Measurements from ENCODE around the gene ARHGAP15.

ARHGAP15 gene

GRCh38 chr2:143675021-143675420 lies 545.8 kb downstream of the ARHGAP15 start:
- Mint-ChIP-seq H3K4me1 (ENCODE audit: low read depth) (peaks cover 26% of the 10 kb centered on the region), H3K27ac (no peak overlapping the region), H3K4me3 (no peak overlapping the region), H3K36me3 (peaks cover 34% of the 10 kb centered on the region), H3K9me3 (ENCODE audit: low read depth) (no peaks in the 10 kb centered on the region), H3K27me3 (no peaks in the 10 kb centered on the region)

GRCh38 chr2:143679617-143680016 lies 550.4 kb downstream of the ARHGAP15 start:
- H3K9me3 Mint-ChIP-seq (ENCODE audit: low read depth): no peaks in the 10 kb centered on the region
- H3K4me1 Mint-ChIP-seq (ENCODE audit: low read depth): peaks cover 37% of the 10 kb centered on the region
- H3K4me3 Mint-ChIP-seq: no peak overlapping the region
- H3K36me3 Mint-ChIP-seq: peaks cover 21% of the 10 kb centered on the region
- H3K27ac Mint-ChIP-seq: no peak overlapping the region
- H3K27me3 Mint-ChIP-seq: no peaks in the 10 kb centered on the region

- H3K9me3 Mint-ChIP-seq (ENCODE audit: low read depth): no peaks in the 10 kb centered on the region
- H3K4me1 Mint-ChIP-seq (ENCODE audit: low read depth): peaks cover 36% of the 10 kb centered on the region
- no peaks in the 10 kb centered on the region for H3K27me3 Mint-ChIP-seq
- no peak overlapping the region for H3K4me3 Mint-ChIP-seq
- peaks cover 13% of the 10 kb centered on the region for H3K36me3 Mint-ChIP-seq
- peak overlapping the region; percentile 51 for H3K27ac Mint-ChIP-seq
Measured at GRCh38 chr2:143680885-143681405, 551.7 kb downstream of the ARHGAP15 start.

GRCh38 chr2:143682436-143683055 lies 553.3 kb downstream of the ARHGAP15 start:
- no peak overlapping the region for H3K4me3 Mint-ChIP-seq
- peaks cover 40% of the 10 kb centered on the region for H3K4me1 Mint-ChIP-seq (ENCODE audit: low read depth)
- no peaks in the 10 kb centered on the region for H3K9me3 Mint-ChIP-seq (ENCODE audit: low read depth)
- H3K27me3 Mint-ChIP-seq: no peaks in the 10 kb centered on the region
- H3K27ac Mint-ChIP-seq: no peak overlapping the region
- H3K36me3 Mint-ChIP-seq: peaks cover 5% of the 10 kb centered on the region

- H3K36me3 Mint-ChIP-seq: peaks cover 6% of the 10 kb centered on the region
- no peak overlapping the region for H3K4me3 Mint-ChIP-seq
- H3K9me3 Mint-ChIP-seq (ENCODE audit: low read depth): no peaks in the 10 kb centered on the region
- no peak overlapping the region for H3K27ac Mint-ChIP-seq
- H3K4me1 Mint-ChIP-seq (ENCODE audit: low read depth): peaks cover 48% of the 10 kb centered on the region
- no peaks in the 10 kb centered on the region for H3K27me3 Mint-ChIP-seq
Measured at GRCh38 chr2:143683977-143684376, 554.8 kb downstream of the ARHGAP15 start.

GRCh38 chr2:143684551-143685320 lies 555.5 kb downstream of the ARHGAP15 start:
- no peak overlapping the region for H3K27ac Mint-ChIP-seq
- no peak overlapping the region for H3K4me3 Mint-ChIP-seq
- peaks cover 49% of the 10 kb centered on the region for H3K4me1 Mint-ChIP-seq (ENCODE audit: low read depth)
- no peaks in the 10 kb centered on the region for H3K27me3 Mint-ChIP-seq
- H3K36me3 Mint-ChIP-seq: peaks cover 8% of the 10 kb centered on the region
- H3K9me3 Mint-ChIP-seq (ENCODE audit: low read depth): no peaks in the 10 kb centered on the region

GRCh38 chr2:143685421-143686078 lies 556.3 kb downstream of the ARHGAP15 start:
- no peak overlapping the region for H3K4me3 Mint-ChIP-seq
- H3K4me1 Mint-ChIP-seq (ENCODE audit: low read depth): peaks cover 48% of the 10 kb centered on the region
- peaks cover 9% of the 10 kb centered on the region for H3K36me3 Mint-ChIP-seq
- H3K27me3 Mint-ChIP-seq: no peaks in the 10 kb centered on the region
- H3K9me3 Mint-ChIP-seq (ENCODE audit: low read depth): no peaks in the 10 kb centered on the region
- H3K27ac Mint-ChIP-seq: no peak overlapping the region

GRCh38 chr2:143686585-143687164 lies 557.5 kb downstream of the ARHGAP15 start:
- peaks cover 44% of the 10 kb centered on the region for H3K4me1 Mint-ChIP-seq (ENCODE audit: low read depth)
- H3K36me3 Mint-ChIP-seq: peaks cover 12% of the 10 kb centered on the region

GRCh38 chr2:143688248-143688647 lies 559.0 kb downstream of the ARHGAP15 start:
- H3K4me3 Mint-ChIP-seq: no peak overlapping the region
- H3K27ac Mint-ChIP-seq: peak overlapping the region; percentile 4
- no peaks in the 10 kb centered on the region for H3K27me3 Mint-ChIP-seq
- H3K4me1 Mint-ChIP-seq (ENCODE audit: low read depth): peaks cover 38% of the 10 kb centered on the region
- H3K36me3 Mint-ChIP-seq: peaks cover 17% of the 10 kb centered on the region
- H3K9me3 Mint-ChIP-seq (ENCODE audit: low read depth): no peaks in the 10 kb centered on the region

More at GRCh38 chr2:143686585-143687164, 557.5 kb downstream of the ARHGAP15 start:
- H3K27me3 Mint-ChIP-seq: no peaks in the 10 kb centered on the region
- no peaks in the 10 kb centered on the region for H3K9me3 Mint-ChIP-seq (ENCODE audit: low read depth)
- H3K27ac Mint-ChIP-seq: no peak overlapping the region
- H3K4me3 Mint-ChIP-seq: no peak overlapping the region

- H3K36me3 Mint-ChIP-seq: peaks cover 17% of the 10 kb centered on the region
- no peaks in the 10 kb centered on the region for H3K27me3 Mint-ChIP-seq
- H3K27ac Mint-ChIP-seq: peak overlapping the region; percentile 66
- H3K4me3 Mint-ChIP-seq: no peak overlapping the region
- H3K4me1 Mint-ChIP-seq (ENCODE audit: low read depth): peaks cover 38% of the 10 kb centered on the region
- no peaks in the 10 kb centered on the region for H3K9me3 Mint-ChIP-seq (ENCODE audit: low read depth)
Measured at GRCh38 chr2:143688815-143689214, 559.6 kb downstream of the ARHGAP15 start.

- peaks cover 17% of the 10 kb centered on the region for H3K36me3 Mint-ChIP-seq
- H3K4me1 Mint-ChIP-seq (ENCODE audit: low read depth): peaks cover 37% of the 10 kb centered on the region
- no peaks in the 10 kb centered on the region for H3K27me3 Mint-ChIP-seq
- no peak overlapping the region for H3K4me3 Mint-ChIP-seq
- H3K27ac Mint-ChIP-seq: peak overlapping the region; percentile 13
- H3K9me3 Mint-ChIP-seq (ENCODE audit: low read depth): no peaks in the 10 kb centered on the region
Measured at GRCh38 chr2:143689541-143689940, 560.3 kb downstream of the ARHGAP15 start.

- H3K36me3 Mint-ChIP-seq: peaks cover 19% of the 10 kb centered on the region
- H3K27me3 Mint-ChIP-seq: no peaks in the 10 kb centered on the region
- peaks cover 34% of the 10 kb centered on the region for H3K4me1 Mint-ChIP-seq (ENCODE audit: low read depth)
- no peak overlapping the region for H3K4me3 Mint-ChIP-seq
- H3K27ac Mint-ChIP-seq: no peak overlapping the region
- H3K9me3 Mint-ChIP-seq (ENCODE audit: low read depth): no peaks in the 10 kb centered on the region
Measured at GRCh38 chr2:143690235-143690634, 561.0 kb downstream of the ARHGAP15 start.

- H3K27ac Mint-ChIP-seq: no peak overlapping the region
- H3K9me3 Mint-ChIP-seq (ENCODE audit: low read depth): no peaks in the 10 kb centered on the region
Measured at GRCh38 chr2:143691121-143691520, 561.9 kb downstream of the ARHGAP15 start.

GRCh38 chr2:143692162-143692561 lies 562.9 kb downstream of the ARHGAP15 start:
- no peaks in the 10 kb centered on the region for H3K27me3 Mint-ChIP-seq
- H3K9me3 Mint-ChIP-seq (ENCODE audit: low read depth): no peaks in the 10 kb centered on the region
- no peak overlapping the region for H3K27ac Mint-ChIP-seq
- peaks cover 22% of the 10 kb centered on the region for H3K36me3 Mint-ChIP-seq
- H3K4me3 Mint-ChIP-seq: no peak overlapping the region
- H3K4me1 Mint-ChIP-seq (ENCODE audit: low read depth): peaks cover 23% of the 10 kb centered on the region

More at GRCh38 chr2:143691121-143691520, 561.9 kb downstream of the ARHGAP15 start:
- peaks cover 22% of the 10 kb centered on the region for H3K36me3 Mint-ChIP-seq
- peaks cover 32% of the 10 kb centered on the region for H3K4me1 Mint-ChIP-seq (ENCODE audit: low read depth)
- H3K4me3 Mint-ChIP-seq: no peak overlapping the region
- H3K27me3 Mint-ChIP-seq: no peaks in the 10 kb centered on the region

GRCh38 chr2:143692967-143693366 lies 563.7 kb downstream of the ARHGAP15 start:
- Mint-ChIP-seq H3K27me3 (no peaks in the 10 kb centered on the region), H3K4me1 (ENCODE audit: low read depth) (peaks cover 20% of the 10 kb centered on the region), H3K9me3 (ENCODE audit: low read depth) (no peaks in the 10 kb centered on the region), H3K4me3 (no peak overlapping the region), H3K36me3 (peaks cover 29% of the 10 kb centered on the region), H3K27ac (no peak overlapping the region)
